Esophagus muscularis mucosa (tissue), 3 donors: Measurements from ENCODE around the gene POLR3GL.

Experiments
- POLR2A ChIP-seq: fragments of 450-650 bp; IDR thresholded peaks from one replicate; pipeline ENCODE4 v1.6.1; 2017; ENCODE audit warnings: antibody characterized with exemption, moderate library complexity, mild to moderate bottlenecking, low read depth
- POLR2AphosphoS5 ChIP-seq, 2 donors: sonication (generic); formaldehyde crosslinking; IDR thresholded peaks; one replicate each; pipeline ENCODE4 v1.6.1; 2017; ENCODE audit warnings: antibody characterized with exemption in 2 of 2
- TF ChIP-seq, protein P1 (sequence below), 3 experiments: fragments of 200-600 bp in 2 of 3; fragments of 450-650 bp in 1 of 3; sonication (generic) in 2 of 3; IDR thresholded peaks; one replicate each; pipeline ENCODE4 v1.5.1; 2017 to 2019; ENCODE audit warnings: antibody characterized with exemption in 3 of 3, mild to moderate bottlenecking in 2 of 3, moderate library complexity in 1 of 3

DNA sequence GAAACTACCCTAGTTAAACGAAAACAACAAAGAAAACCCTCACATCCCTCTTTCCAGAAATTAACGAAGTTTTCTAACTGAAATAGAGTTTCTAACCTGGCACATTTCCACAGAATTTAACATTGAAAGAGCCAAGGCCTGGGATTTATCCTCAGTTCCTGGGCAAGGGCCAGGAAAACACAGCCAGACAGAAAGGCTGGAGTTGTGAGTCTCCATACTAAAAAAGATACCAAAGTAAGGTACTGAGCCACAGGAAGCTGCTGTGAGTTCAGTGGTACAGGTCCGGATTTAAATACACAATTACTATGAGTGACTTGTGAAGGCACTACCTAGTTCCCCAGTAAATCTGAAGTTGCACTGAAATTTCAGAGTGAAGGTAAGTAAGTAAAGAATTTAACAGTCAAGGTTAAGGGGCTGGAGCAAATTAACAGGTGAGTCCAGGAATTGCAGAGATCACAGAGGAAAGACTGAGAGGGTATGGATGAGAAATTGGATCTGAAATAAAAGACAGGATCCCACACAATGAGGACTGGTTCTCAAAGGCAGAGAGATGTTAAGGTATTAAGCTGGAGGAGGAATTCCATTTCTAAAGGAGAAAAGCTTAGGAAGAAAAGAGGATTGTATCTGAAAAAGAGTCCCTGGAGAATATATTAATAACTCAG is 7.6 kb upstream of the POLR3GL start:
- TF ChIP-seq, protein P1, sequence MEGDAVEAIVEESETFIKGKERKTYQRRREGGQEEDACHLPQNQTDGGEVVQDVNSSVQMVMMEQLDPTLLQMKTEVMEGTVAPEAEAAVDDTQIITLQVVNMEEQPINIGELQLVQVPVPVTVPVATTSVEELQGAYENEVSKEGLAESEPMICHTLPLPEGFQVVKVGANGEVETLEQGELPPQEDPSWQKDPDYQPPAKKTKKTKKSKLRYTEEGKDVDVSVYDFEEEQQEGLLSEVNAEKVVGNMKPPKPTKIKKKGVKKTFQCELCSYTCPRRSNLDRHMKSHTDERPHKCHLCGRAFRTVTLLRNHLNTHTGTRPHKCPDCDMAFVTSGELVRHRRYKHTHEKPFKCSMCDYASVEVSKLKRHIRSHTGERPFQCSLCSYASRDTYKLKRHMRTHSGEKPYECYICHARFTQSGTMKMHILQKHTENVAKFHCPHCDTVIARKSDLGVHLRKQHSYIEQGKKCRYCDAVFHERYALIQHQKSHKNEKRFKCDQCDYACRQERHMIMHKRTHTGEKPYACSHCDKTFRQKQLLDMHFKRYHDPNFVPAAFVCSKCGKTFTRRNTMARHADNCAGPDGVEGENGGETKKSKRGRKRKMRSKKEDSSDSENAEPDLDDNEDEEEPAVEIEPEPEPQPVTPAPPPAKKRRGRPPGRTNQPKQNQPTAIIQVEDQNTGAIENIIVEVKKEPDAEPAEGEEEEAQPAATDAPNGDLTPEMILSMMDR (IDR thresholded peaks at IDR 0.05) = no peak
- TF ChIP-seq POLR2A (no peak), POLR2AphosphoS5 (IDR thresholded peaks at IDR 0.05) (no peak)
